Retinal pigment epithelial cell (primary cell): ENCODE measurements around the gene COX18.

Source experiments
- DNase-seq: peaks from one replicate; pipeline ENCODE4 v3.0.0-alpha.2; 2010; ENCODE audit warnings: low read depth
- H3K4me3 ChIP-seq: 2 replicates; pipeline ENCODE4 v1.5.1; 2011; ENCODE audit warnings: mild to moderate bottlenecking, low read length, control low read depth, moderate library complexity
- TF ChIP-seq, protein P1 (sequence below): conservative IDR thresholded peaks from 2 replicates; pipeline ENCODE4 v1.5.1; 2011; ENCODE audit warnings: low read depth, low read length, control low read depth, inconsistent platforms

Gene COX18

DNA sequence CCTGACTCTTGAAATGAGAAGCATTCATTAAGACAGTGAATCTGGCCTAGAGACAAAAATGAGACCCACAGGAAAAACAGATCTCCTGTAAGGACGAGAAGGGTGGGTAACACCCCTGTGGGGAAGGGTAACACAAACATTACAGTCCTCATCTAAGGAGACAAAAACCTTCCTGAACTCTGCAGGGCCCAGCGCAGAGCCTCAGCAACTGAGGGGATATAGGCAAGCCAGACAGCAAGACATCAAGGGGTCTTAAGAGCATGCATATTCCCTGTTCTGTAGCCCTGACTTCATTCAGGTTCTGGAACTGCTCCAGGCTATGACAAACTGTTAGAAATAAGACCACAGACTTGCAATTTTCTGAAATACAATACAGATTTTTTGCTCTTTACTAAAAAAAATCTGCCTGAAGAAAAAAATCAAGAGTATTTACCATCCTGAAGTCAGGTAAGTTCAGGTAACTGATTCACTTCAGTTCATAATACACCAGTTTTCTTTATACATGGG is 15.5 kb downstream of the COX18 start:
- H3K4me3 ChIP-seq = no peak overlapping the region
- TF ChIP-seq, protein P1, sequence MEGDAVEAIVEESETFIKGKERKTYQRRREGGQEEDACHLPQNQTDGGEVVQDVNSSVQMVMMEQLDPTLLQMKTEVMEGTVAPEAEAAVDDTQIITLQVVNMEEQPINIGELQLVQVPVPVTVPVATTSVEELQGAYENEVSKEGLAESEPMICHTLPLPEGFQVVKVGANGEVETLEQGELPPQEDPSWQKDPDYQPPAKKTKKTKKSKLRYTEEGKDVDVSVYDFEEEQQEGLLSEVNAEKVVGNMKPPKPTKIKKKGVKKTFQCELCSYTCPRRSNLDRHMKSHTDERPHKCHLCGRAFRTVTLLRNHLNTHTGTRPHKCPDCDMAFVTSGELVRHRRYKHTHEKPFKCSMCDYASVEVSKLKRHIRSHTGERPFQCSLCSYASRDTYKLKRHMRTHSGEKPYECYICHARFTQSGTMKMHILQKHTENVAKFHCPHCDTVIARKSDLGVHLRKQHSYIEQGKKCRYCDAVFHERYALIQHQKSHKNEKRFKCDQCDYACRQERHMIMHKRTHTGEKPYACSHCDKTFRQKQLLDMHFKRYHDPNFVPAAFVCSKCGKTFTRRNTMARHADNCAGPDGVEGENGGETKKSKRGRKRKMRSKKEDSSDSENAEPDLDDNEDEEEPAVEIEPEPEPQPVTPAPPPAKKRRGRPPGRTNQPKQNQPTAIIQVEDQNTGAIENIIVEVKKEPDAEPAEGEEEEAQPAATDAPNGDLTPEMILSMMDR = no peak
- DNase-seq = no peak

GRCh38 chr4:73053076-73053475 is 16.4 kb downstream of the COX18 start:
- DNase-seq = no peak
- TF ChIP-seq, protein P1 = no peak
- H3K4me3 ChIP-seq = no peak overlapping the region

DNA sequence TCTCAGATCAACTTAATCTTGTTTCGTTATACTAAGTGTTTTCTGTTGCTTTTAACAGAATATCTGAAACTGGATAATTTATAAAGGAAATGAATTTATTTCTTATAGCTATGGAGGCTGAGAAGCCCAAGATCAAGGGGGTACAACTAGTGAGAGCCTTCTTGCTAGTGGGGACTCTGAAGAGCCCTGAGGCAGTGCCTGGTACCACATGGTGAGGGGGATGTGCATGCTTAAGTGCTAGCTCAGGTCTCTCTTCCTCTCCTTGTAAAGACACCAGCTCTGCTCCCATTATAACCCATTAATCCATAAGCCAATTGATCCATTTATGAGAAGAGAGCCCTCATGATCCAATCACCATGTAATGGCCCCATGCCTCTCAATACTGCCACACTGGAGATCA is 17.9 kb downstream of the COX18 start:
- DNase-seq = no peak
- no peak overlapping the region for H3K4me3 ChIP-seq
- TF ChIP-seq, protein P1 = no peak

- H3K4me3 ChIP-seq = no peak overlapping the region
- no peak for DNase-seq
- TF ChIP-seq, protein P1 = no peak
Measured at GRCh38 chr4:73045879-73046278, 23.6 kb downstream of the COX18 start.

DNA sequence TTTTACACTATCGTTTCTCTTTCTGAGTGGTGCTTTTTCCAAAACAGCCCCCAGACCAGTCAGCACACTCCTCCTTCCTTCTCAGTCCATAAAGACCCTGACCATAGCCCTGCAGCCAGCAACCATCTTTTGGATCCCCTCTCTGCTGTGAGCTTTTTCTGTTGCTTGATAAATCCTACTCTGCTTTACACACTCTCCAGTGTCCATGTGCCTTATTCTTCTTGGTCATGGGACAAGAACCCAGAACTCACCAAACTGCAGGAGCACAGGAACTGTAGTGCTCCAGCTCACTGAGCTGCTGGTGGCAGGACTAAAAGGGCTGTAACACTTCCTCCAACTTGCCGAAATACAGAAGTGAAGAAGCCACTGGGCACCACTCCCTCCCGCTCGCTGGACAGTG is 32.5 kb downstream of the COX18 start:
- H3K4me3 ChIP-seq = no peak overlapping the region
- TF ChIP-seq, protein P1 = no peak
- DNase-seq = no peak

DNA sequence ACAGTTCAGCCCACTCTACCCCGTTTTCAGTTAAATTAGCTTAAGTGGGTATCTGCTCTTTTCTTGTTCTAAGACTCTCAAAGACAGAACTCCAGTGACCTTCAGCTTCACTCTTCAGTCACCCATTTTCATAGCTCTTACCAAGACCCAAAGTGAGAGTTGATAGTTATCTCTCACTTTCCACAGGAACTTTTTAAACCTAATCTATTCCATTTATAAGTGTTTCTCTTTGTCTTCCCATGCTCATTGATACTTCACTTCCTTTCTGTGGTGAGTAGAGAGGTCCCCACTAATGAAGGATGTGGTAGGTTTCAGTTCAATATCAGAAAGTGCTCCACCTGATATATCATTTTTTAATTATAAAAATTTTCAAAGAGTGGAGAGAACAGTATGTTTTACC is 33.4 kb downstream of the COX18 start:
- no peak for DNase-seq
- H3K4me3 ChIP-seq = no peak overlapping the region
- TF ChIP-seq, protein P1 = no peak

DNA sequence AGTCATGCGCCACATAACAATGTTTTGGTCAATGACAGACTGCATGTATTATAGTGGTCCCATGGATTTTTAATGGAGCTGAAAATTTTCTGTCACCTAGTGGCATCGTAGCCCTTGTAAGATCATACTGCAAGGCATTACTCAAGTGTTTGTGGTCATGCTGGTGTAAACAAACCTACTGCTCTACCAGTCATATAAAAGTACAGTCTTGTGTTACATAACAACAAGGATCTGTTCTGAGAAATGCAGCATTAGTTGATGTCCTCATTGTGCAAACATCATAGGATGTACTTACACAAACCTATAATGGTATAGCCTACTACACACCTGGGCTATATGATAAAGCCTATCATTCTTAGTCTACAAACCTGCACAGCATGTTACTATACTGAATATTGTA is 34.6 kb downstream of the COX18 start:
- no peak overlapping the region for H3K4me3 ChIP-seq
- no peak for DNase-seq
- TF ChIP-seq, protein P1 = no peak
